ENCODE results near the gene ZNF785. TPM values are rescaled to one million over a fixed set of nuclear protein-coding genes. Genes with fewer than 3 reads are reported as not detected.
A peak's percentile ranks its signal among the peaks of the same experiment; 100 is the strongest.

Gene ZNF785
- total RNA-seq, 1 experiment from 2014 or later: 18.8 TPM

GRCh38 chr16:30615358-30616091 is 30.0 kb upstream of the ZNF785 start:
- H3K18ac ChIP-seq (ENCODE audit: insufficient read length, low read depth, low read length): no peak overlapping the region
- TF ChIP-seq, protein P1, sequence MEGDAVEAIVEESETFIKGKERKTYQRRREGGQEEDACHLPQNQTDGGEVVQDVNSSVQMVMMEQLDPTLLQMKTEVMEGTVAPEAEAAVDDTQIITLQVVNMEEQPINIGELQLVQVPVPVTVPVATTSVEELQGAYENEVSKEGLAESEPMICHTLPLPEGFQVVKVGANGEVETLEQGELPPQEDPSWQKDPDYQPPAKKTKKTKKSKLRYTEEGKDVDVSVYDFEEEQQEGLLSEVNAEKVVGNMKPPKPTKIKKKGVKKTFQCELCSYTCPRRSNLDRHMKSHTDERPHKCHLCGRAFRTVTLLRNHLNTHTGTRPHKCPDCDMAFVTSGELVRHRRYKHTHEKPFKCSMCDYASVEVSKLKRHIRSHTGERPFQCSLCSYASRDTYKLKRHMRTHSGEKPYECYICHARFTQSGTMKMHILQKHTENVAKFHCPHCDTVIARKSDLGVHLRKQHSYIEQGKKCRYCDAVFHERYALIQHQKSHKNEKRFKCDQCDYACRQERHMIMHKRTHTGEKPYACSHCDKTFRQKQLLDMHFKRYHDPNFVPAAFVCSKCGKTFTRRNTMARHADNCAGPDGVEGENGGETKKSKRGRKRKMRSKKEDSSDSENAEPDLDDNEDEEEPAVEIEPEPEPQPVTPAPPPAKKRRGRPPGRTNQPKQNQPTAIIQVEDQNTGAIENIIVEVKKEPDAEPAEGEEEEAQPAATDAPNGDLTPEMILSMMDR (conservative IDR thresholded peaks at IDR 0.05): peak; percentile 99
- H3K27me3 ChIP-seq (ENCODE audit: insufficient read depth, low read length): no peaks in the 10 kb centered on the region
- H3K9me3 ChIP-seq (ENCODE audit: control insufficient read depth, low read depth, low read length): no peaks in the 10 kb centered on the region
- no peak overlapping the region for H2BK120ac ChIP-seq (ENCODE audit: low read depth, low read length, poor library complexity, severe bottlenecking)
- no peaks in the 10 kb centered on the region for H3K79me1 ChIP-seq (ENCODE audit: insufficient read depth, low read depth, low read length, poor library complexity, severe bottlenecking)
- no peaks in the 10 kb centered on the region for H3K79me2 ChIP-seq (ENCODE audit: insufficient read depth, low read length)
- peaks cover 3% of the 10 kb centered on the region for H3K23me2 ChIP-seq (ENCODE audit: insufficient read length, low read depth, low read length, poor library complexity, severe bottlenecking)
- no peak overlapping the region for H3K4ac ChIP-seq (ENCODE audit: low read depth, low read length)
- no peak overlapping the region for H3K14ac ChIP-seq (ENCODE audit: insufficient read depth, low read length)
- Mint-ChIP-seq H3K27me3 (ENCODE audit: low read depth) (peaks cover 5% of the 10 kb centered on the region), H3K36me3 (ENCODE audit: insufficient read depth in 1 of 3, low read depth in 3 of 3) (peaks cover 0 to under 1% (median 0%) of the 10 kb centered on the region in 3 experiments; a peak in 1 of 7 replicates), H3K4me1 (peaks cover 1 to 6% of the 10 kb centered on the region in 2 experiments), H3K27ac (no peak overlapping the region), H3K4me3 (0 out of 5 replicates have a peak overlapping the region, but pooled peaks of 1 of the 2 experiments have one; percentile 2), H3K9me3 (no peaks in the 10 kb centered on the region; a peak in 1 of 5 replicates)
- peak; percentile 93 for DNase-seq
- no peak overlapping the region for H2BK15ac ChIP-seq (ENCODE audit: low read depth, low read length)
- no peaks in the 10 kb centered on the region for H3K4me1 ChIP-seq (ENCODE audit: insufficient read depth, low read length)
- no peak overlapping the region for H3K9ac ChIP-seq (ENCODE audit: extremely low read depth, insufficient read length, low read length)
- H3T11ph ChIP-seq (ENCODE audit: low read length): no peak overlapping the region
- no peak overlapping the region for H2BK5ac ChIP-seq (ENCODE audit: insufficient read length, low read length)
- H4K20me1 ChIP-seq (ENCODE audit: control insufficient read depth, insufficient read depth, insufficient read length): no peaks in the 10 kb centered on the region
- H3K56ac ChIP-seq (ENCODE audit: insufficient read length, low read depth, low read length): no peak overlapping the region
- H4K5ac ChIP-seq (ENCODE audit: insufficient read length, low read depth, low read length): no peak overlapping the region
- no peak overlapping the region for H3K4me2 ChIP-seq (ENCODE audit: insufficient read depth, insufficient read length, low read length)
- H4K91ac ChIP-seq (ENCODE audit: insufficient read length, low read depth, low read length): no peak overlapping the region
- no CpG with 5 or more reads among the region's 12 CpGs for WGBS (ENCODE audit: extremely low coverage, insufficient read length, low lambda C conversion rate)
- H2AFZ ChIP-seq (ENCODE audit: low read length): no peak overlapping the region
- no peak overlapping the region for H2BK20ac ChIP-seq (ENCODE audit: low read depth, low read length, poor library complexity, severe bottlenecking)
- no peak overlapping the region for H4K8ac ChIP-seq (replicated peaks; ENCODE audit: insufficient read length, low read depth, low read length)
- no peak overlapping the region for H2AK5ac ChIP-seq (ENCODE audit: insufficient read length, low read length)
- no peak overlapping the region for H3K23ac ChIP-seq (ENCODE audit: insufficient read length, low read depth, low read length)
- H2BK12ac ChIP-seq (ENCODE audit: insufficient read length, low read depth, low read length): no peak overlapping the region
- H3K27ac ChIP-seq (ENCODE audit: insufficient read length, low read depth, low read length): no peak overlapping the region
